Neuronal stem cell (in vitro differentiated cells): ENCODE data around the gene STARD10.

Experiments
- DNase-seq: peaks from one replicate; pipeline ENCODE4 v3.0.0-alpha.2; 2013; ENCODE audit warnings: low spot score
- H2AFZ ChIP-seq: one replicate; pipeline ENCODE4 v1.6.1; 2013; ENCODE audit warnings: mild to moderate bottlenecking, low read length, inconsistent platforms
- H2AK5ac ChIP-seq: 2 replicates; pipeline ENCODE4 v1.6.1; 2013; ENCODE audit warnings: low read depth, mild to moderate bottlenecking, inconsistent platforms, low read length, moderate library complexity, mixed read lengths
- H2BK120ac ChIP-seq: 2 replicates; pipeline ENCODE4 v1.6.1; 2013; ENCODE audit warnings: low read depth, mild to moderate bottlenecking, inconsistent platforms, low read length, moderate library complexity, mixed read lengths
- H2BK12ac ChIP-seq: one replicate; pipeline ENCODE4 v1.6.1; 2013; ENCODE audit warnings: low read length, inconsistent platforms
- H2BK15ac ChIP-seq: 2 replicates; pipeline ENCODE4 v1.6.1; 2013; ENCODE audit warnings: mild to moderate bottlenecking, low read length, inconsistent platforms, mixed read lengths
- H2BK5ac ChIP-seq: one replicate; pipeline ENCODE4 v1.6.1; 2013; ENCODE audit warnings: inconsistent platforms, mild to moderate bottlenecking, low read length, moderate library complexity
- H3K14ac ChIP-seq: one replicate; pipeline ENCODE4 v1.6.1; 2013; ENCODE audit warnings: low read length, inconsistent platforms
- H3K18ac ChIP-seq: 2 replicates; pipeline ENCODE4 v1.6.1; 2013; ENCODE audit warnings: low read length, inconsistent platforms
- H3K23ac ChIP-seq: 2 replicates; pipeline ENCODE4 v1.6.1; 2013; ENCODE audit warnings: low read depth, mild to moderate bottlenecking, mixed read lengths, low read length, inconsistent platforms; ENCODE audit not compliant: poor library complexity
- H3K27ac ChIP-seq: replicated peaks from 3 replicates; pipeline ENCODE4 v1.5.1; 2013; ENCODE audit warnings: low read length, inconsistent platforms
- H3K27me3 ChIP-seq, 3 experiments: 2 replicates each; pipeline ENCODE4 v1.6.1; 2013; ENCODE audit warnings: low read length in 3 of 3, mild to moderate bottlenecking in 2 of 3, inconsistent platforms in 1 of 3, low read depth in 1 of 3, mixed read lengths in 1 of 3, moderate library complexity in 1 of 3; ENCODE audit not compliant: control insufficient read depth in 3 of 3, insufficient read depth in 3 of 3
- H3K36me3 ChIP-seq, 2 donors: replicated peaks in 1 of 2; 2 replicates each; pipeline ENCODE4 v1.6.1; 2013; ENCODE audit warnings: low read length in 2 of 2; ENCODE audit not compliant: control insufficient read depth in 2 of 2, insufficient read depth in 2 of 2
- H3K4ac ChIP-seq: 2 replicates; pipeline ENCODE4 v1.6.1; 2013; ENCODE audit warnings: inconsistent platforms, mild to moderate bottlenecking, low read length, moderate library complexity
- H3K4me1 ChIP-seq, 2 donors: 1 replicate in 1 of 2; 2 replicates in 1 of 2; pipeline ENCODE4 v1.6.1; 2013; ENCODE audit warnings: low read length in 2 of 2, low read depth in 1 of 2; ENCODE audit not compliant: control insufficient read depth in 2 of 2, insufficient read depth in 1 of 2
- H3K4me2 ChIP-seq: one replicate; pipeline ENCODE4 v1.6.1; 2013; ENCODE audit warnings: mild to moderate bottlenecking, low read length, inconsistent platforms; ENCODE audit not compliant: insufficient read depth, poor library complexity, severe bottlenecking
- H3K4me3 ChIP-seq, 2 donors: 2 replicates each; pipeline ENCODE4 v1.5.1; 2013; ENCODE audit warnings: low read length in 2 of 2, mild to moderate bottlenecking in 2 of 2, inconsistent platforms in 1 of 2, moderate library complexity in 1 of 2
- H3K79me1 ChIP-seq: one replicate; pipeline ENCODE4 v1.6.1; 2013; ENCODE audit warnings: low read depth, mild to moderate bottlenecking, inconsistent platforms, low read length, moderate library complexity
- H3K9ac ChIP-seq: one replicate; pipeline ENCODE4 v1.6.1; 2013; ENCODE audit warnings: mild to moderate bottlenecking, low read depth, low read length, inconsistent platforms; ENCODE audit not compliant: poor library complexity
- H3K9me3 ChIP-seq, 2 donors: replicated peaks in 1 of 2; 2 replicates each; pipeline versions ENCODE3 to v1.6.1; 2013; ENCODE audit warnings: low read length in 2 of 2, mild to moderate bottlenecking in 2 of 2, inconsistent platforms in 1 of 2, low read depth in 1 of 2, mixed read lengths in 1 of 2, moderate library complexity in 1 of 2; ENCODE audit not compliant: control insufficient read depth in 2 of 2, insufficient read depth in 1 of 2
- H4K8ac ChIP-seq: one replicate; pipeline ENCODE4 v1.6.1; 2013; ENCODE audit warnings: low read depth, mild to moderate bottlenecking, inconsistent platforms, low read length, moderate library complexity
- H4K91ac ChIP-seq: one replicate; pipeline ENCODE4 v1.6.1; 2013; ENCODE audit warnings: low read length, low read depth, mild to moderate bottlenecking, inconsistent platforms; ENCODE audit not compliant: poor library complexity
- WGBS, 2 donors: extraction: QIAGEN DNeasy Blood & Tissue Kit; methylation state at CpG; one replicate each; pipeline ENCODE4 v1.1.7; 2013; ENCODE audit warnings: missing lambda C conversion rate in 2 of 2, mixed read lengths in 1 of 2; ENCODE audit not compliant: insufficient read length in 2 of 2, insufficient replicate concordance in 1 of 2; ENCODE audit errors: extremely low coverage in 2 of 2; 5-methylcytosine and 5-hydroxymethylcytosine counted together

STARD10 gene

DNA sequence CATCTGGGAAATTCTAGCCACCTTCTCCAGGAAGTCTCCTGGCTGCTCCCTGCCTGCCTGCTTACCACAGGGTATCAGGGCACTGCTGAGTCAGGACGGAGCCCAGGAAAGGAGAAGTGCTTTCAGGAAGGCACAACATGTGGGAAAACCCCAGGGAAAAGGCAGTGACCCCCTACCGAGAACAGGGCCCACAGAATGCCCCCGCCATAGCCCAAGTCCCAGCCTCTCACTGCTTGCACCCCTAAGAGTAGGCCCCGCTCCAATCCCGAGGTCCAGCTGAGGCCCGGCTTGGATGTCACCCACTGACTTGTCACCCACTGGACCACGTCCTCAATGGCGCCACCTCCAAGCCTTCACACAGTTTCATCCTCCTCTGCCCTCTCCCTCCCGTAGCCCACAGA, 75.7 kb downstream of the STARD10 start:
- Histone ChIP-seq H3K27me3 (no peaks in the 10 kb centered on the region), H2BK120ac (no peak overlapping the region), H3K18ac (no peak overlapping the region), H4K91ac (no peak overlapping the region), H3K27ac (no peak overlapping the region), H3K4me2 (no peak overlapping the region), H3K14ac (no peak overlapping the region), H3K9me3 (no peaks in the 10 kb centered on the region), H2BK12ac (no peak overlapping the region), H4K8ac (no peak overlapping the region), H3K23ac (no peak overlapping the region), H3K9ac (peak overlapping the region; percentile 10), H3K4me3 (no peak overlapping the region), H2BK5ac (no peak overlapping the region), H3K4ac (no peak overlapping the region), H3K79me1 (no peaks in the 10 kb centered on the region), H3K36me3 (no peaks in the 10 kb centered on the region), H2AFZ (no peak overlapping the region), H2BK15ac (no peak overlapping the region), H2AK5ac (no peak overlapping the region), H3K4me1 (peaks cover 13 to 33% of the 10 kb centered on the region in 2 donors)
- no peak for DNase-seq
- no CpG with 5 or more reads among the region's 9 CpGs for WGBS, 2 donors

DNA sequence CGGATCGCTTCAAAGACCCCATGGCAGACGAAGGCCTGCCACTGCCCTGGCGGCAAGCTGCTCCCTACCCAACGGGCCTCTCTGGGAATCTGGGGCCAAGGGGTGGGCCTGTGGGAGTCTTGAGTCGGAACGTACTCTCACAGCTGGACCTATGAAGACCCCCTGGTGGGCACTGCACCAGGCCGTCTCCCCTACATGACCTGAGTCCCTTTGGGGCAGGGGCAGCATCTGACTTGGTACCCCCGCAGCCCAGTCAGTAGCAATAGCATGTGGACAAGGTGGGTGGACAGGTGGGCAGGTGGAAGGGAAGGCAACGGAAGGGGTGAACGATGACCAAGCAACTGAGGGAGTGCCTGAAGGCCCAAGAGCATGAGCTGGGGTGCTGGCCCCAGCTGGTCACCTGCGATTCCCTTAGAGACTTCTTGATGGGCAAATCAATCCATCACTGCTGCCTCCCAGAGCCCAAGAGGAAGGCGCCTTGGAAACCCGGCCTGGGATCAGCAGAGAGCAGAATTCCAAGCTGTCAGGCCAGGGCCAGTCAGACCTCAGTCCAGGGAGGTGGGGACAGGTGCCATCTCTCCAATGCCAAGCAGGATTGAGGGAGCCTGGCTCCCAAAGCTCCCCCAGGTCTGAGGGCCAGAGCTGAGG, 76.9 kb downstream of the STARD10 start:
- H2BK5ac ChIP-seq = no peak overlapping the region
- peak overlapping the region; percentile 22 for H3K18ac ChIP-seq
- H2BK15ac ChIP-seq = no peak overlapping the region
- no peak overlapping the region for H3K4ac ChIP-seq
- no peak overlapping the region for H4K8ac ChIP-seq
- no peak overlapping the region for H3K4me3 ChIP-seq
- no peak overlapping the region for H3K27ac ChIP-seq
- no peak overlapping the region for H2BK12ac ChIP-seq
- peak overlapping the region; percentile 2 for H3K9ac ChIP-seq
- H3K36me3 ChIP-seq = no peaks in the 10 kb centered on the region
- H3K14ac ChIP-seq = no peak overlapping the region
- H3K23ac ChIP-seq = no peak overlapping the region
- no peak overlapping the region for H2AFZ ChIP-seq
- H3K4me2 ChIP-seq = no peak overlapping the region
- no peaks in the 10 kb centered on the region for H3K27me3 ChIP-seq
- H3K4me1 ChIP-seq = peaks cover 22 to 36% of the 10 kb centered on the region in 2 donors
- WGBS, 2 donors = no CpG with 5 or more reads among the region's 14 CpGs
- H4K91ac ChIP-seq = no peak overlapping the region
- no peak overlapping the region for H2BK120ac ChIP-seq
- no peak overlapping the region for H2AK5ac ChIP-seq
- H3K79me1 ChIP-seq = peaks cover 1% of the 10 kb centered on the region
- DNase-seq = no peak
- no peaks in the 10 kb centered on the region for H3K9me3 ChIP-seq

DNA sequence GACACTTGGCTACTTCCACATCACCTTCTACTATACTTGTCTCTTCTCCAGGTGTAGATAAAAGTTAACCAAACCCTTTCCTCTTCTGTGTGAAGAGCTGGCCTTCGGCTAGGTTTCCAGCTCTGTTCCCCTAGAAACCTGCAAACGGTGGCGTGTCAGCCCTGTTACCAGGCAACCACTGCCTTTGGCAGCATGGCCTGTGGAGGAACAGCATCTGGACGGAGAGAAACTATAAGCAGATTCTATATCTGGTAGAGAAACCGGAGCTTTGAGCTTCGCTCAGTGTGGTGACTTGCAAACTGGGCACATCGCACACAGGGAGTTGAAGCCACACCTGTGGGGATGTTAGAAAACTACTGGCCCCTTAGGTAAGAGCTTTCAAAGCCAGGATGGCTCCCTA, 77.6 kb downstream of the STARD10 start:
- peaks cover 22 to 31% of the 10 kb centered on the region in 2 donors for H3K4me1 ChIP-seq
- H3K9me3 ChIP-seq = no peaks in the 10 kb centered on the region
- no peak overlapping the region for H4K8ac ChIP-seq
- H3K79me1 ChIP-seq = peaks cover 1% of the 10 kb centered on the region
- H3K36me3 ChIP-seq = peaks cover 0 to 2% of the 10 kb centered on the region in 2 donors
- no peak overlapping the region for H2BK5ac ChIP-seq
- no peak overlapping the region for H2BK15ac ChIP-seq
- H3K4me3 ChIP-seq = no peak overlapping the region
- DNase-seq = no peak
- no peak overlapping the region for H3K4ac ChIP-seq
- no peak overlapping the region for H2AK5ac ChIP-seq
- H2BK120ac ChIP-seq = no peak overlapping the region
- peak overlapping the region; percentile 2 for H3K9ac ChIP-seq
- no peaks in the 10 kb centered on the region for H3K27me3 ChIP-seq
- WGBS, 2 donors = no CpG with 5 or more reads among the region's 7 CpGs
- H3K27ac ChIP-seq = no peak overlapping the region
- H3K18ac ChIP-seq = no peak overlapping the region
- H2BK12ac ChIP-seq = no peak overlapping the region
- H4K91ac ChIP-seq = no peak overlapping the region
- H2AFZ ChIP-seq = no peak overlapping the region
- no peak overlapping the region for H3K4me2 ChIP-seq
- H3K23ac ChIP-seq = no peak overlapping the region
- H3K14ac ChIP-seq = no peak overlapping the region

DNA sequence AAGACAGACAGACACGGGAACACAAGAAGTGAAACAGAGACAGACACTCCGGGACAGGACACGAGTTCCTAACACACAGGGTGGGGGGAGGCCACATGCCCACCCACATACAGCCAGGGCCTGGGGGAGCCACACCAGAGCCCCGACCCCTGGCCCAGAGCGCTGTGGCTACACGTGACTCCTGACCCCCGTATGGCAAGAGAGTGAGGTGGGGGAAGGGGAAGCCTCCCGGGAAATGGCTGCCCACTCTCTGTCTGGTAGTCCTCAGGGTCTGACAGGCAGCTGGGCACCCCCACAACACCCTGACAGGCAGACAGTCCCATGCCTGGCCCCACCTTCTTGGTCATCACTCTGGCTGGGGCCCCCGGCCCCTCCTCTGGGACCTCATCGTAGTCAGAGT, 81.0 kb downstream of the STARD10 start:
- H3K27ac ChIP-seq = no peak overlapping the region
- H3K27me3 ChIP-seq = no peaks in the 10 kb centered on the region
- H2AK5ac ChIP-seq = peak overlapping the region; percentile 20
- H2BK15ac ChIP-seq = peak overlapping the region; percentile 83
- H2BK12ac ChIP-seq = no peak overlapping the region
- peaks cover 1% of the 10 kb centered on the region for H3K79me1 ChIP-seq
- H4K91ac ChIP-seq = no peak overlapping the region
- H3K4me2 ChIP-seq = peak overlapping the region; percentile 26
- H3K14ac ChIP-seq = peak overlapping the region; percentile 12
- no peak for DNase-seq
- H3K4ac ChIP-seq = no peak overlapping the region
- peaks cover 23 to 26% of the 10 kb centered on the region in 2 donors for H3K4me1 ChIP-seq
- no CpG with 5 or more reads among the region's 10 CpGs for WGBS, 2 donors
- peak overlapping the region; percentile 96 for H3K18ac ChIP-seq
- H3K36me3 ChIP-seq = peaks cover 2 to 11% of the 10 kb centered on the region in 2 donors
- no peak overlapping the region for H3K9ac ChIP-seq
- H3K23ac ChIP-seq = no peak overlapping the region
- no peaks in the 10 kb centered on the region for H3K9me3 ChIP-seq
- H2BK5ac ChIP-seq = peak overlapping the region; percentile 68
- no peak overlapping the region for H3K4me3 ChIP-seq
- peak overlapping the region; percentile 76 for H2BK120ac ChIP-seq
- no peak overlapping the region for H4K8ac ChIP-seq
- peak overlapping the region; percentile 70 for H2AFZ ChIP-seq
